Measurements from ENCODE around the gene NFIX.

The NFIX gene

DNA sequence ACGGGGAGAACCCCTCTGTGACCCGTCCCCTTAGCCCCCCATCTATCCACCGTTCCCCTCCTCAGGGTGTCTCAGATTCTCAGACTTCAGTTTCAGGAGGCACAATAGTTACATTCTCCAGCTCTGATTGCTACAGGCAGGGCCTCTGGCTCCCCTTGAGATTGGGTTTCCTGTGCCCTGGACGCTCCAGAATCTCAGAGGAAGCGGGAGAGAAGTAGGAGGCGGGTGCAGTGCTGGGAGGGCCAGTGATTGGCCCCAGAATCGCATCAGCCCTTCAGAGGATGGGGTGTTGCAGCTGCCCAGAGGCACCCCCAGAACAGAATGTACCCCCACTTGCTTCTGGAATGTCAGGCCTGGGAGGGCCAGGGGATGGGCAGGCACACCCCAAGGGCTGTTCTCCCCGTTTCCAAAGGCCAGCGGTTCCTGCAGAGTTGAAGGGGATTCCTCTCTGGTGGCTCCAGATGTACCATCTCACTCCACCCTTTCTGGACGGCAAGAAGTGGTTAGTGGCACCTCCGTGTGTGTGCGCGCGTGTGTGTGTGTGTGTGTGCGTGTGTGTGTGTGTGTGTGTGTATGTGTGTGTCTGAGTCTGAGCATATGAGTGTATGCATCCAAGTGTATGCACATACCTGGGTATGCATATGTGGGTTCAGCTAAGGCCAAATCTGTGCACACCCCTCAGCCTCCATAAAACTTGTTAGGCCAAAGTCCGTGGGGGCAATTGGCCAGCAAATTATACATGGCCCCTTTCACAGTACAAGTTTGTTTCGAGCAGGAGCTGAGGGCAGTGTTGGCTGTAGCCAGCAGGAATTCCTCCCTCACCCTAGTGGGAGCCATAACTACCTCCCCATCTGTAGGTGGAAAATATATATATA is 71.9 kb downstream of the NFIX start:
- Histone ChIP-seq H3K4me3 (ENCODE audit: low read length) (no peak overlapping the region), H3K9me3 (ENCODE audit: insufficient read depth, low read length) (no peaks in the 10 kb centered on the region), H3K27ac (ENCODE audit: low read length) (no peak overlapping the region), H3K4me2 (ENCODE audit: low read length) (no peak overlapping the region), H2AFZ (ENCODE audit: low read depth, low read length) (no peak overlapping the region), H3K4me1 (ENCODE audit: low read length) (peaks cover 10% of the 10 kb centered on the region), H3K9ac (ENCODE audit: low read length) (no peak overlapping the region), H4K20me1 (ENCODE audit: insufficient read depth, low read length) (no peaks in the 10 kb centered on the region), H3K79me2 (ENCODE audit: low read length) (no peaks in the 10 kb centered on the region), H3K36me3 (replicated peaks; ENCODE audit: low read depth, low read length) (no peaks in the 10 kb centered on the region), H3K27me3 (ENCODE audit: low read depth, low read length) (0 out of 2 replicates have a peak, but pooled peaks cover 5% of the 10 kb centered on the region)
- no peak for TF ChIP-seq EZH2phosphoT487 (IDR thresholded peaks at IDR 0.05; ENCODE audit: low read depth)
- TF ChIP-seq, protein P1, sequence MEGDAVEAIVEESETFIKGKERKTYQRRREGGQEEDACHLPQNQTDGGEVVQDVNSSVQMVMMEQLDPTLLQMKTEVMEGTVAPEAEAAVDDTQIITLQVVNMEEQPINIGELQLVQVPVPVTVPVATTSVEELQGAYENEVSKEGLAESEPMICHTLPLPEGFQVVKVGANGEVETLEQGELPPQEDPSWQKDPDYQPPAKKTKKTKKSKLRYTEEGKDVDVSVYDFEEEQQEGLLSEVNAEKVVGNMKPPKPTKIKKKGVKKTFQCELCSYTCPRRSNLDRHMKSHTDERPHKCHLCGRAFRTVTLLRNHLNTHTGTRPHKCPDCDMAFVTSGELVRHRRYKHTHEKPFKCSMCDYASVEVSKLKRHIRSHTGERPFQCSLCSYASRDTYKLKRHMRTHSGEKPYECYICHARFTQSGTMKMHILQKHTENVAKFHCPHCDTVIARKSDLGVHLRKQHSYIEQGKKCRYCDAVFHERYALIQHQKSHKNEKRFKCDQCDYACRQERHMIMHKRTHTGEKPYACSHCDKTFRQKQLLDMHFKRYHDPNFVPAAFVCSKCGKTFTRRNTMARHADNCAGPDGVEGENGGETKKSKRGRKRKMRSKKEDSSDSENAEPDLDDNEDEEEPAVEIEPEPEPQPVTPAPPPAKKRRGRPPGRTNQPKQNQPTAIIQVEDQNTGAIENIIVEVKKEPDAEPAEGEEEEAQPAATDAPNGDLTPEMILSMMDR (IDR thresholded peaks at IDR 0.05; ENCODE audit: low read depth, low read length), result no peak

DNA sequence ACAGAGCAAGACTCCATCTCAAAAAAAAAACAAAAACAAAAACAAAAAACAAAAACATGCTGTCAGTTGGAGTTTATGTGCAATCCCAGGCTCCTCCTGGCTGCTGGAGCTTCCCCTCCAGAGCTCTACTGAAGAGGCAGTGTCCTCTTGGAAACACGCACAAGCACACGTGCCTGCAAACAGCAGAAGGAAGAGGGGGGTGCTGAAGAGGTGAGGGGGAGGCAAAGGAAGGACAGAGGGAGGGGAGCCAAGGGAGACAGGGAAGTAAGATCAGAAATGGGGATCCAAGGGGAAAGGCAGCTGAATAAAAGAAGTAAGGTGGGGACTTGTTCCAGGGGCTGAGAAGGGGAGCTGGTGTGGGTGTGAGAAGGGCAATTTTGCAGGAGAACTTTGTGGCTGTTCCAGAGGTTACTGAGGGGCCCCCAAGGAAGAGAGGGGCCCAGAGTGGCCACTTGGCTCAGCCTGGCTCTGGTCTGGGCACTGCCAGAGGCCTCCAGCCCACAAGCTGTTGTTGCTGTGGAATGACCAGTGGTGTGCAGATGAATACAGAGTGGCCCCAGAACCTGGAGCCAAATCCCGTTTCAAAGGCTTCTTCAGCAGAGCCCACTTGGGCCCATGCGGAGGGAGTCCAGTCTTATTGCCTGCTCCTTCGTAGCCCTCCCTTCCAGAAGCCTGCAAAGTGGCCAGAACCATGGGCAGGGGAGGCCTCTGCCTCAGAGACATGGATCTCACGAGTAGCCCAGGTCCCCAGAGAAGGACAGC is 73.0 kb downstream of the NFIX start:
- TF ChIP-seq, protein P1 (IDR thresholded peaks at IDR 0.05; ENCODE audit: low read depth, low read length), result no peak
- TF ChIP-seq EZH2phosphoT487 (IDR thresholded peaks at IDR 0.05; ENCODE audit: low read depth), result no peak
- no peaks in the 10 kb centered on the region for H3K9me3 ChIP-seq (ENCODE audit: insufficient read depth, low read length)
- H4K20me1 ChIP-seq (ENCODE audit: insufficient read depth, low read length), result no peaks in the 10 kb centered on the region
- no peaks in the 10 kb centered on the region for H3K79me2 ChIP-seq (ENCODE audit: low read length)
- H3K4me2 ChIP-seq (ENCODE audit: low read length), result no peak overlapping the region
- H3K27me3 ChIP-seq (ENCODE audit: low read depth, low read length), result no peaks in the 10 kb centered on the region
- no peaks in the 10 kb centered on the region for H3K36me3 ChIP-seq (replicated peaks; ENCODE audit: low read depth, low read length)
- H3K27ac ChIP-seq (ENCODE audit: low read length), result no peak overlapping the region
- no peak overlapping the region for H3K9ac ChIP-seq (ENCODE audit: low read length)
- peaks cover under 1% of the 10 kb centered on the region; the same call in 1 of the 2 replicates for H3K4me1 ChIP-seq (ENCODE audit: low read length)
- no peak overlapping the region for H3K4me3 ChIP-seq (ENCODE audit: low read length)
- no peak overlapping the region for H2AFZ ChIP-seq (ENCODE audit: low read depth, low read length)

DNA sequence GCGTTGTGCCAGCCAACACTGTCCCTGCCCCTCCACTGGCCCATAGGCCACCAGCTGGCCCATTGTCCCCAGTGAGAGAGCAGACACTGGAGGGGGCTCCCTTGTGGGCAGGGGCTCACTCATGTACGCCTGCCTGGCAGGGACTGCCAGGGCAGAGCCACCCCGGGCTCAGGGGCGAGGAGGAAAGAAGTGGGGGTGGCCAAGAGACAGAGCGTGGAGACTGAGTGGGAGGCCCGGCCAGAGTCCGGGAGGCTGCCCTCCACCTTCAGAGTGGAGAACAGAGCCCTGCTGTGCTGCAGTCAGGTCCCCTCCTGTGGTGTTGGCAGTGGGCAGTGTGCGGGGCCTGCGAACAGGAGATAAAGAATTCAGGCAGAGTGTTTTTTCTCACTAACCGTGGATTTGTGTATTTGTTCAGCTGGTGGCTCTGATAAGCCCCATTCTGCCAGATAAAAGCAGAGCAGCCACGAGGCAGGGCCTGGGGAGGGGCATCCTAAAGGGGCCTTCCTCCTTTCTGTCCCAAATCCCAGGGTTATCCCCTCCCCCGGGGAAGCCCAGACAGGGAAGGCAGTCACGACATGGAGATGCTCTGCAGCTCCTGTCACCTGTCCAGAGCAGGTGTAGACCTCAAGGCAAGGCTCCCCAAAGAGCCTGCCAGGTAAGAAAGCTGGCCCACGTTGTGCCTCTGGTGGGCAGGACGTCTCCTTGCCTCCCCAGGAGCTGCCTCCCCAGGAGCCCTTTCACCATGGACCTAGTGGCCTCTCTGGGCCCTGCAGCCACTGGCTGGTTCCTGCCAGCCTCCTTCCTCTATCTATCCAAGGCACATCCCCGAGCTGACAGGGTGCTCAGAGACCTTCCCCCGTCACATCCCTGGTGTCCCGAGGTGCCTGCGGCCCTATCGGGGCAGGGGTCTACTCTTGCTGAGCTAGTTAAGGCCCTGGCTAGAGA is 74.4 kb downstream of the NFIX start:
- Histone ChIP-seq H3K9me3 (ENCODE audit: insufficient read depth, low read length) (no peaks in the 10 kb centered on the region), H3K9ac (ENCODE audit: low read length) (no peak overlapping the region), H3K27ac (ENCODE audit: low read length) (no peak overlapping the region), H3K79me2 (ENCODE audit: low read length) (no peaks in the 10 kb centered on the region), H3K4me2 (ENCODE audit: low read length) (no peak overlapping the region), H3K27me3 (ENCODE audit: low read depth, low read length) (no peaks in the 10 kb centered on the region), H3K4me1 (ENCODE audit: low read length) (no peaks in the 10 kb centered on the region), H3K36me3 (replicated peaks; ENCODE audit: low read depth, low read length) (no peaks in the 10 kb centered on the region), H2AFZ (ENCODE audit: low read depth, low read length) (no peak overlapping the region), H4K20me1 (ENCODE audit: insufficient read depth, low read length) (no peaks in the 10 kb centered on the region), H3K4me3 (ENCODE audit: low read length) (no peak overlapping the region)
- TF ChIP-seq, protein P1 (IDR thresholded peaks at IDR 0.05; ENCODE audit: low read depth, low read length), result no peak
- no peak for TF ChIP-seq EZH2phosphoT487 (IDR thresholded peaks at IDR 0.05; ENCODE audit: low read depth)

All from OCI-LY3 (cell line).